Peyer's patch (tissue), 4 donors: ENCODE data around the gene COPG1.

Source experiments
- CTCF ChIP-seq, 6 experiments: fragments of 450-650 bp in 4 of 6; fragments of 200-600 bp in 2 of 6; sonication (generic) in 1 of 6; IDR thresholded peaks; one replicate each; pipeline ENCODE4 v1.5.1; 2017 to 2019; ENCODE audit warnings: antibody characterized with exemption in 6 of 6, mild to moderate bottlenecking in 3 of 6, moderate library complexity in 1 of 6
- POLR2A ChIP-seq, 2 donors: fragments of 450-650 bp; IDR thresholded peaks; one replicate each; pipeline ENCODE4 v1.5.1; 2017; ENCODE audit warnings: antibody characterized with exemption in 2 of 2, mild to moderate bottlenecking in 2 of 2, moderate library complexity in 2 of 2

- TF ChIP-seq POLR2A (IDR thresholded peaks at IDR 0.05) (no peak), CTCF (IDR thresholded peaks at IDR 0.05) (no peak)
Observed at GRCh38 chr3:129326595-129326994, 77.2 kb downstream of the COPG1 start.
